ENCODE measurements around the gene CD33. TPM values are rescaled to one million over a fixed set of nuclear protein-coding genes. Genes with fewer than 3 reads are reported as not detected.

The CD33 gene
- total RNA-seq, 1 experiment from 2014 or later: not detected

DNA sequence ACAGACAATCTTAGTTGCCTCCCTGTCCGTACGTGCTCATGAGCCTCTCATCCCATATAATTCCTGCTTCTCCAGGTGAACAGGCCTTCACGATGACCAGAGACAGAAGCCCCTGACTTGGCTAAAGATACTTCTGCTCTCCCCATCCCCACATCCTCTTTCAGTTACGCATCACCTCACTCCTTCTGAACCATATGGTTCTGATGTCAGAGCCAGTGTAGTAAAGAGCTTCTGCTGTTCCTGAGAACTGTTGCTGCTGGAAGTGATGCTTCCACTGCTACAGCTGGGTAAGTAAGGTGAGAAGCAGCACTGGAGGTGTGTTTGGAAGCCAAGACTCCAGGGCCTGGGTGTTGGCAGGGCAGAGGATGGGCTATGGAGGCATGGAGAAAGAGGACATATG is 38.9 kb downstream of the CD33 start:
- no peaks in the 10 kb centered on the region for H4K20me1 ChIP-seq (ENCODE audit: insufficient read depth)
- no peaks in the 10 kb centered on the region for H3K36me3 ChIP-seq (ENCODE audit: low read depth)
- peaks cover 92% of the 10 kb centered on the region for H3K27me3 ChIP-seq (ENCODE audit: insufficient read depth, low read depth)
- intact Hi-C loops (cut with micrococcal nuclease; ENCODE audit: unreplicated experiment): no loop called here
- H3K9me3 ChIP-seq (ENCODE audit: insufficient read depth, low read depth): no peaks in the 10 kb centered on the region
- H3K4me1 ChIP-seq (replicated peaks; ENCODE audit: insufficient read depth): no peaks in the 10 kb centered on the region
- H3K4me3 ChIP-seq: no peak overlapping the region
- no peaks in the 10 kb centered on the region for H3F3A ChIP-seq (ENCODE audit: insufficient read depth, low read depth)
- no peaks in the 10 kb centered on the region for H3K79me2 ChIP-seq (ENCODE audit: low read depth)
- H3K9me2 ChIP-seq (ENCODE audit: insufficient read depth): no peaks in the 10 kb centered on the region
- no peak overlapping the region for H3K27ac ChIP-seq
- ChIA-PET POLR2A (ENCODE audit: unreplicated experiment) (interaction anchor here (0.6 kb wide), 1 partner anchor 262 kb away, joined by 3 read pairs; no protein-coding TSS in a partner anchor), CTCF (no interaction called here)
- BruUV-seq (replicated peaks): no TSS peak
- H2AFZ ChIP-seq: no peak overlapping the region
- no peak overlapping the region for H3K4me2 ChIP-seq
- DNase-seq: no peak
- TF ChIP-seq, protein P1, sequence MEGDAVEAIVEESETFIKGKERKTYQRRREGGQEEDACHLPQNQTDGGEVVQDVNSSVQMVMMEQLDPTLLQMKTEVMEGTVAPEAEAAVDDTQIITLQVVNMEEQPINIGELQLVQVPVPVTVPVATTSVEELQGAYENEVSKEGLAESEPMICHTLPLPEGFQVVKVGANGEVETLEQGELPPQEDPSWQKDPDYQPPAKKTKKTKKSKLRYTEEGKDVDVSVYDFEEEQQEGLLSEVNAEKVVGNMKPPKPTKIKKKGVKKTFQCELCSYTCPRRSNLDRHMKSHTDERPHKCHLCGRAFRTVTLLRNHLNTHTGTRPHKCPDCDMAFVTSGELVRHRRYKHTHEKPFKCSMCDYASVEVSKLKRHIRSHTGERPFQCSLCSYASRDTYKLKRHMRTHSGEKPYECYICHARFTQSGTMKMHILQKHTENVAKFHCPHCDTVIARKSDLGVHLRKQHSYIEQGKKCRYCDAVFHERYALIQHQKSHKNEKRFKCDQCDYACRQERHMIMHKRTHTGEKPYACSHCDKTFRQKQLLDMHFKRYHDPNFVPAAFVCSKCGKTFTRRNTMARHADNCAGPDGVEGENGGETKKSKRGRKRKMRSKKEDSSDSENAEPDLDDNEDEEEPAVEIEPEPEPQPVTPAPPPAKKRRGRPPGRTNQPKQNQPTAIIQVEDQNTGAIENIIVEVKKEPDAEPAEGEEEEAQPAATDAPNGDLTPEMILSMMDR (conservative IDR thresholded peaks at IDR 0.05): no peak
- TF ChIP-seq EZH2 (IDR thresholded peaks at IDR 0.05; ENCODE audit: low read depth): no peak

DNA sequence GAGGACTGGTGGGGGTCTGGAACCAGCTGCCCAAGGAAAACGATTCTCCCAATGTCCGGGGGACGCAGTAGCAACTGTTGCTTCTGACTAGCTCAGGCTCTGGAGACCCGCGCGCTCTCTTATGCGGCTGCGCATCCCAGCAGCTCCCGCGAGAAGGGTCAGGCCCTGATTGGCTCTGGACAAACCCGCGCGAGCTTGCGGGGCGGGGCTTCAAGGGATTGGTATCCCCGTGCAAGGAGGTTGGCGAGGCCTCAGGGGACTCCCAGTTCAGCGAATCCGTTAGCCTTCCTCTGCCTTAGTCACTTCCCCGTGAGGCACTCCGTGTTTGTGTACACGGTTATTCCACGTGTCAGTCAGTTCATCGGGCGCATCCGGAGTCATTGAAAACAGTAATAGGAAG is 46.2 kb downstream of the CD33 start:
- Histone ChIP-seq H3K4me1 (replicated peaks; ENCODE audit: insufficient read depth) (no peaks in the 10 kb centered on the region), H4K20me1 (ENCODE audit: insufficient read depth) (no peaks in the 10 kb centered on the region), H3F3A (ENCODE audit: insufficient read depth, low read depth) (no peaks in the 10 kb centered on the region), H3K27ac (no peak overlapping the region), H3K9me2 (ENCODE audit: insufficient read depth) (no peaks in the 10 kb centered on the region), H3K27me3 (ENCODE audit: insufficient read depth, low read depth) (peaks cover 92% of the 10 kb centered on the region), H3K4me3 (no peak overlapping the region), H3K79me2 (ENCODE audit: low read depth) (no peaks in the 10 kb centered on the region), H3K9me3 (ENCODE audit: insufficient read depth, low read depth) (no peaks in the 10 kb centered on the region), H2AFZ (no peak overlapping the region), H3K4me2 (no peak overlapping the region), H3K36me3 (ENCODE audit: low read depth) (no peaks in the 10 kb centered on the region)
- intact Hi-C loops (cut with micrococcal nuclease; ENCODE audit: unreplicated experiment): no loop called here
- DNase-seq: no peak
- POLR2A ChIA-PET (ENCODE audit: unreplicated experiment): no interaction called here
- no TSS peak for BruUV-seq (replicated peaks)
- CTCF ChIA-PET: no interaction called here
- TF ChIP-seq, protein P1 (conservative IDR thresholded peaks at IDR 0.05): no peak
- no peak for TF ChIP-seq EZH2 (IDR thresholded peaks at IDR 0.05; ENCODE audit: low read depth)

DNA sequence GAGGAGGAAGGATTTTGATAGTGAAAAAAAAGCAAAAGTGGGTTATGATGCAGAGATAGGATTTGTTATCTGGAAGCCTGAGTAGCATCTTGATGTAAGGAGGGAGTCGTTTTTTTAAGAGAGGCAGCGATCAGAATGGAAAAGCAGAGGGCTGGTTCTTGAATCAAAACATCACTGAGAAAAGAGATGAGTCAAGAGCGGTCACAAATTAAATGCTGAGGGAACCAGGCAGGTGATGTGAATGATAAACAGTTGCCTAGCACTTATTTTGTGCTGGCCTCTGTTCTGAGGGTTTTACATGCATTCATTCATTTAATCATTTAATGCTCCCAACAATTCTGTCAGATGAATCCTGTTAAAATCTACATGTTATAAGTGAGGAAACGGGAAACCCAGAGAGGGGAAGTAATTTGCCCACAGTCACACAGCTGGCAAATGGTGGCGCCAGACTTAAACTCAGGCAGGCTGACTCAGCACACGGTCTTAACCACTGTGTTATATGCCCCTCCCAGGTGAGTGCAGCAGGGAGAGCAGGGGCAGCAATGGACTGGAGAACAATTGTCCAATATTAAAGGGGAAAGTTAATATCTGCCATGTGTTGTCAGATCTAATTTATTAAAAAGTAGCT is 47.4 kb downstream of the CD33 start:
- peaks cover 89% of the 10 kb centered on the region for H3K27me3 ChIP-seq (ENCODE audit: insufficient read depth, low read depth)
- no peak overlapping the region for H2AFZ ChIP-seq
- no peak for TF ChIP-seq EZH2 (IDR thresholded peaks at IDR 0.05; ENCODE audit: low read depth)
- TF ChIP-seq, protein P1 (conservative IDR thresholded peaks at IDR 0.05): no peak
- no peaks in the 10 kb centered on the region for H3K4me1 ChIP-seq (replicated peaks; ENCODE audit: insufficient read depth)
- no peak overlapping the region for H3K4me2 ChIP-seq
- no peaks in the 10 kb centered on the region for H3K9me2 ChIP-seq (ENCODE audit: insufficient read depth)
- H3F3A ChIP-seq (ENCODE audit: insufficient read depth, low read depth): no peaks in the 10 kb centered on the region
- ChIA-PET CTCF (no interaction called here), POLR2A (ENCODE audit: unreplicated experiment) (no interaction called here)
- H3K79me2 ChIP-seq (ENCODE audit: low read depth): no peaks in the 10 kb centered on the region
- no peak overlapping the region for H3K4me3 ChIP-seq
- DNase-seq: no peak
- H4K20me1 ChIP-seq (ENCODE audit: insufficient read depth): no peaks in the 10 kb centered on the region
- intact Hi-C loops (cut with micrococcal nuclease; ENCODE audit: unreplicated experiment): no loop called here
- BruUV-seq (replicated peaks): no TSS peak
- H3K27ac ChIP-seq: no peak overlapping the region
- no peaks in the 10 kb centered on the region for H3K9me3 ChIP-seq (ENCODE audit: insufficient read depth, low read depth)
- H3K36me3 ChIP-seq (ENCODE audit: low read depth): no peaks in the 10 kb centered on the region

Measured in PC-9 (cell line).